GM11168 (cell line): ENCODE measurements around the gene NRDE2.

Source experiments
- in situ Hi-C: fragments of 300-500 bp; cut with MboI; formaldehyde crosslinking; loops from one replicate; pipeline ENCODE4 v1.12.0; 2022; ENCODE audit warnings: low sequenced_read_pairs; ENCODE audit not compliant: unreplicated experiment

NRDE2 gene

GRCh38 chr14:90301122-90301521 is 30.6 kb downstream of the NRDE2 start:
- in situ Hi-C loops: no loop called here

- in situ Hi-C loops: no loop called here
Measured at GRCh38 chr14:90300611-90301047, 31.1 kb downstream of the NRDE2 start.

- in situ Hi-C loops: no loop called here
Measured at GRCh38 chr14:90299408-90299807, 32.3 kb downstream of the NRDE2 start.

GRCh38 chr14:90297876-90298629 is 33.7 kb downstream of the NRDE2 start:
- in situ Hi-C loops: no loop called here

GRCh38 chr14:90296641-90297040 is 35.1 kb downstream of the NRDE2 start:
- in situ Hi-C loops: no loop called here

GRCh38 chr14:90295870-90296516 is 35.7 kb downstream of the NRDE2 start:
- in situ Hi-C loops: no loop called here

GRCh38 chr14:90294872-90295271 is 36.9 kb downstream of the NRDE2 start:
- in situ Hi-C loops: no loop called here

GRCh38 chr14:90293766-90294730 is 37.7 kb downstream of the NRDE2 start:
- in situ Hi-C loops: no loop called here

- in situ Hi-C loops: no loop called here
Measured at GRCh38 chr14:90291699-90292098, 40.0 kb downstream of the NRDE2 start.

GRCh38 chr14:90290337-90291011 is 41.3 kb downstream of the NRDE2 start:
- in situ Hi-C loops: no loop called here

GRCh38 chr14:90288651-90289355 is 42.9 kb downstream of the NRDE2 start:
- in situ Hi-C loops: no loop called here

GRCh38 chr14:90287791-90288190 is 44.0 kb downstream of the NRDE2 start:
- in situ Hi-C loops: no loop called here

GRCh38 chr14:90281756-90282155 is 50.0 kb downstream of the NRDE2 start:
- in situ Hi-C loops: no loop called here

- in situ Hi-C loops: no loop called here
Measured at GRCh38 chr14:90281261-90281660, 50.5 kb downstream of the NRDE2 start.

- in situ Hi-C loops: no loop called here
Measured at GRCh38 chr14:90280096-90280495, 51.6 kb downstream of the NRDE2 start.

GRCh38 chr14:90278199-90279175 is 53.3 kb downstream of the NRDE2 start:
- in situ Hi-C loops: no loop called here

- in situ Hi-C loops: no loop called here
Measured at GRCh38 chr14:90277581-90278198, 54.1 kb downstream of the NRDE2 start.
